Thoracic aorta (tissue), 2 donors: ENCODE measurements around the gene CCND2. TPM values are rescaled to one million over a fixed set of nuclear protein-coding genes. Genes with fewer than 3 reads are reported as not detected.
"Not testable (repeated sequence)": the region's sequence is repeated elsewhere in the genome, so short reads cannot be mapped to it uniquely, and the experiment has no call there.

ENCODE experiments used
- ATAC-seq: fragments of 150-250 bp; one replicate; pipeline ENCODE4 v1.8.0; 2017; ENCODE audit warnings: low read depth; ENCODE audit not compliant: insufficient number of reproducible peaks, low FRiP score
- DNase-seq: peaks from one replicate; pipeline ENCODE4 v3.0.0-alpha.2; 2020; ENCODE audit warnings: low spot score
- H3K27ac ChIP-seq, 2 donors: fragments of 200-600 bp; sonication (generic); 1 replicate in 1 of 2; 2 replicates in 1 of 2; pipeline ENCODE4 v1.5.1; 2016; ENCODE audit warnings: mild to moderate bottlenecking in 2 of 2, moderate library complexity in 2 of 2
- H3K27me3 ChIP-seq: fragments of 200-600 bp; sonication (generic); replicated peaks from 2 replicates; pipeline ENCODE4 v1.6.0; 2016; ENCODE audit warnings: mild to moderate bottlenecking; ENCODE audit not compliant: insufficient read depth
- H3K36me3 ChIP-seq: fragments of 200-600 bp; sonication (generic); one replicate; pipeline ENCODE4 v1.5.1; 2016
- H3K4me1 ChIP-seq, 2 donors: fragments of 200-600 bp; sonication (generic); 1 replicate in 1 of 2; 2 replicates in 1 of 2; pipeline versions ENCODE4 v1.5.1 to v1.6.0; 2016; ENCODE audit warnings: low read depth in 2 of 2, mild to moderate bottlenecking in 1 of 2; ENCODE audit not compliant: control insufficient read depth in 1 of 2
- H3K4me3 ChIP-seq: fragments of 200-600 bp; sonication (generic); 2 replicates; pipeline ENCODE4 v1.5.1; 2016; ENCODE audit warnings: mild to moderate bottlenecking
- H3K9me3 ChIP-seq: fragments of 200-600 bp; sonication (generic); 2 replicates; pipeline ENCODE4 v1.5.1; 2016
- total RNA-seq, 2 donors: library from RNA; depleted of rRNA; stranded (reverse); fragments of >200 nt; gene quantifications; one replicate each; pipeline versions ENCODE4 v1.1.0 to v1.2.3, GENCODE V29; 2016
- TF ChIP-seq, protein P1 (sequence below): fragments of 200-600 bp; sonication (generic); IDR thresholded peaks from one replicate; pipeline ENCODE4 v1.5.1; 2019; ENCODE audit warnings: antibody characterized with exemption

CCND2 gene
- total RNA-seq, 2 donors from 2014 or later = 108 to 153 TPM

DNA sequence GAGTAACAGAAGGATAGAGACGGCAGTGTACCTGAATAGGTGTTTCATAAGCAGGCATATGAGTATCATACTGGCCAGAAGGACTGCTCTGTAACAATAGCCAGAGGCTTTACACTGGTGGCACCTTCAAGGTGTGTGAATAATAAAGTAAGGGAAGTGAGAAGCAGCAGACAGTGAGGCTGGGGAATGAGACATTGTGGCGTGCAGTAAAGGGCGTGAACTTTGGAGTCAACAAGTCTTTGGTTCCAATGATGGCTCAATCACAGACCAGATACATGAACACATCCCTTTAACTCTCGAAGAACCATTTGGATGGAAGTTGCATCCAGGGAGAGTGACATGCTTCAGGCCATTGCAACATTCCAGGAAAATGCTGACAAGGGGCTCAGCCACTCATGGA, 32.0 kb upstream of the CCND2 start:
- H3K9me3 ChIP-seq = peaks cover 8% of the 10 kb centered on the region
- H3K36me3 ChIP-seq = no peaks in the 10 kb centered on the region

DNA sequence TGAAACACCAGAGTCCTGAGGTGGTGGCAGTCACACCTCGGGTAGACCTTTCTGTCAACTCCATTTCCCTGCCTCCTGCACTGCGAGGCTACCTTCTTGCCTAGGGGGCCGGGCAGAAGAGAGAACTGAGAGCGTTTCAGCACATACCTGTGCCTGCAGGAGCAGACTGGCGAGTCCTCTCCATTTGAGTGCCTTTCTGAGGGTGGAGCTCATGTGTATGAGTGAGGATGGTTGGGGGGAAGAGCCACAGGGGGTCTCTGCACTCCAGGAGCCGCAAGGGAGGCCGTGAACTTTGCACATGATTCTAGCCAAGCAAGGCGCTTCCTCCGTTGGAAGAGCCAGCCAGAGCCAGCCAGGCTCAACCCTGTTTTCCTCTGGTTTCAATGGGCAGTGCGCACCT, 31.0 kb upstream of the CCND2 start:
- TF ChIP-seq, protein P1, sequence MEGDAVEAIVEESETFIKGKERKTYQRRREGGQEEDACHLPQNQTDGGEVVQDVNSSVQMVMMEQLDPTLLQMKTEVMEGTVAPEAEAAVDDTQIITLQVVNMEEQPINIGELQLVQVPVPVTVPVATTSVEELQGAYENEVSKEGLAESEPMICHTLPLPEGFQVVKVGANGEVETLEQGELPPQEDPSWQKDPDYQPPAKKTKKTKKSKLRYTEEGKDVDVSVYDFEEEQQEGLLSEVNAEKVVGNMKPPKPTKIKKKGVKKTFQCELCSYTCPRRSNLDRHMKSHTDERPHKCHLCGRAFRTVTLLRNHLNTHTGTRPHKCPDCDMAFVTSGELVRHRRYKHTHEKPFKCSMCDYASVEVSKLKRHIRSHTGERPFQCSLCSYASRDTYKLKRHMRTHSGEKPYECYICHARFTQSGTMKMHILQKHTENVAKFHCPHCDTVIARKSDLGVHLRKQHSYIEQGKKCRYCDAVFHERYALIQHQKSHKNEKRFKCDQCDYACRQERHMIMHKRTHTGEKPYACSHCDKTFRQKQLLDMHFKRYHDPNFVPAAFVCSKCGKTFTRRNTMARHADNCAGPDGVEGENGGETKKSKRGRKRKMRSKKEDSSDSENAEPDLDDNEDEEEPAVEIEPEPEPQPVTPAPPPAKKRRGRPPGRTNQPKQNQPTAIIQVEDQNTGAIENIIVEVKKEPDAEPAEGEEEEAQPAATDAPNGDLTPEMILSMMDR = no peak
- Histone ChIP-seq H3K36me3 (no peaks in the 10 kb centered on the region), H3K4me3 (no peak overlapping the region), H3K4me1 (no peaks in the 10 kb centered on the region), H3K9me3 (peaks cover 5% of the 10 kb centered on the region), H3K27ac (no peak overlapping the region), H3K27me3 (no peaks in the 10 kb centered on the region)
- ATAC-seq (no peak), DNase-seq (no peak)

More for the DNA sequence above, 32.0 kb upstream of the CCND2 start:
- no peaks in the 10 kb centered on the region for H3K27me3 ChIP-seq
- no peak overlapping the region for H3K27ac ChIP-seq
- no peaks in the 10 kb centered on the region for H3K4me1 ChIP-seq
- ATAC-seq = no peak
- H3K4me3 ChIP-seq = no peak overlapping the region
- TF ChIP-seq, protein P1 = no peak
- DNase-seq = no peak

DNA sequence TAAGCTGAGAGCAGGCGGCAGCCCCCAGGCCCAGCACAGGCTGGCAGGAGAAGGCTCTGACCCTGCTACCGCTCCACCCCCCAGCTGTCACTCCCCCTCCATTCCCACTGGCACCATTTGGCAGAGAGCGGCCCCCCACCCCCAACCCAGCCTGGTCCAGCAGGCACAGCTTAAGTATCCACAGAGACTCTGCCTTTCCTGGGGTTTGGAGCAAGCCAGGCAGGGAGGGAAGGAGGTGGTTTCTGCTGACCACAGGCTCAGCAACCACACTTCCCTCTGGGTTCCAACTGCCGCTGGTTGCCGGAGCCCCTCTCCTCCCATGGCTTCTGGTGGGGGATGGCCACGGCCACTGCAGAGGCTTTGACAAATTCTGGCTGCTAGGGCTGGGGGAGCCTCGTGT, 30.5 kb upstream of the CCND2 start:
- TF ChIP-seq, protein P1 = no peak
- Histone ChIP-seq H3K36me3 (no peaks in the 10 kb centered on the region), H3K27me3 (no peaks in the 10 kb centered on the region), H3K4me1 (no peaks in the 10 kb centered on the region), H3K4me3 (no peak overlapping the region), H3K27ac (no peak overlapping the region), H3K9me3 (peaks cover 3% of the 10 kb centered on the region)
- ATAC-seq (no peak), DNase-seq (no peak)

DNA sequence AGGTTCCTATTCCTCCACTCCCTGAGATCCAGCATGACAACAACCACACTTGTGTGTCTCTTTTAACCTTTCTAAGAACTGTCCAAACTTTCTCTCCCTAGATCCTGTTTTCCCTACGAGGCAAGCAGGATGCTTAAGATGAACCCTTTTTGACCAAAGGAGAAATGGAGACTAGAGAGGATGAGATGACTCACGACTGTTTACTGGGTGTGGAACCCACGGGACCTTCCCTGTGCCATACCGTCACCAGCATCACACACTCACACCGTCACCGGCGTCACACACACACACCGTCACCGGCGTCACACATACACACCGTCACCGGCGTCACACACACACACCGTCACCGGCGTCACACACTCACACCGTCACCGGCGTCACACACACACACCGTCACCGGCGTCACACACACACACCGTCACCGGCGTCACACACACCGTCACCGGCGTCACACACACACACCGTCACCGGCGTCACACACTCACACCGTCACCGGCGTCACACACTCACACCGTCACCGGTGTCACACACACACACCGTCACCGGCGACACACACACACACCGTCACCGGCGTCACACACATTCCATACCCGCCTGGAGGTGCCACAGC, 30.0 kb upstream of the CCND2 start:
- ATAC-seq, DNase-seq: not testable (repeated sequence)

DNA sequence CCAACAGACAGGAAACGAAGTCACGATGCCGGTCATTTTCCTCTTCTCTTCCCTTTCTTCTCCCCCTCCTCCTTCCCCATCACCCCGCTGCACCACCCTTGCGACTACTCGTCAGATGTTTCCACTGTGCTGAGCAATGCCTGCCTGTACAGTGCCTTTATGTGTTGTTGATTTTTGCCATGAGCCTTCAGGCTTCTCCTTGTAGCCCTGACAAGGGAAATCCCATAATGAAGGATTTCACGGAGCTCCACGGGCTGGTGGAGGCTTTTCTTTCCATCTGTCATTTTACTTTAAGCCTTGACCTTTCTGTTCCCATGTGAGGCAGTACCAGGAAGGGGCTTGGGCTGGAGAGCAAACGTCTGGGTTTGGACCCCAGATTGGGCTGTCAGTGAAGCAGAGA, 28.7 kb upstream of the CCND2 start:
- TF ChIP-seq, protein P1 = no peak
- Histone ChIP-seq H3K27me3 (no peaks in the 10 kb centered on the region), H3K4me3 (no peak overlapping the region), H3K27ac (no peak overlapping the region), H3K36me3 (no peaks in the 10 kb centered on the region), H3K4me1 (no peaks in the 10 kb centered on the region), H3K9me3 (no peaks in the 10 kb centered on the region)
- no peak for DNase-seq
- ATAC-seq = no peak

More for the DNA sequence above, 30.0 kb upstream of the CCND2 start:
- H3K27me3 ChIP-seq, H3K4me3 ChIP-seq, H3K9me3 ChIP-seq, H3K27ac ChIP-seq, H3K36me3 ChIP-seq, H3K4me1 ChIP-seq: not testable (repeated sequence)

DNA sequence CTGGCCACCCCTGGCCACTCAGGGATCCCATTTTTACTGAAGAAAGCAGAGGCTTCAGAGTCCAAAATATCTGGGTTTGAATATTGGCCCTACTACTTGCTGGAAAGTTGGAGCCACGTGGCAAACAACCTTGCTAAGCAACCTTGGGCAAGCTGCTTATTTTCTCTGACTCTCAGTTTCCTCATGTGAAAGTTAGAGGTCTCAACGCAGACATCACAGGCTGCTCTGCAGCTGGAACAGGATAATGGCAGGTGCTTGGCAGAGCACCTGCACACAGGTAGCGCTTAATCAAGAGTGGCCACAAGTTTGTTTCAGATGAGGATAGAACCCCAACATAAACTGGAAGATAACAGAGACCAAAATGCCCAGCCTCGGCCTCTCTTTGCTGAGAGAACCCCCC, 28.1 kb upstream of the CCND2 start:
- no peaks in the 10 kb centered on the region for H3K27me3 ChIP-seq
- no peak for DNase-seq
- H3K4me3 ChIP-seq = no peak overlapping the region
- no peaks in the 10 kb centered on the region for H3K4me1 ChIP-seq
- H3K27ac ChIP-seq = no peak overlapping the region
- no peak for ATAC-seq
- no peaks in the 10 kb centered on the region for H3K9me3 ChIP-seq
- H3K36me3 ChIP-seq = no peaks in the 10 kb centered on the region
- TF ChIP-seq, protein P1 = no peak
